Sciatic nerve (tissue), 2 donors: ENCODE results near the gene HOXB3. TPM values are rescaled to one million over a fixed set of nuclear protein-coding genes. Genes with fewer than 3 reads are reported as not detected.

Experiments
- ATAC-seq: fragments of 200-7000 bp; cut with Tn5 transposase; one replicate; pipeline ENCODE4 v1.9.1; 2020; ENCODE audit warnings: mild to moderate bottlenecking, moderate library complexity
- DNase-seq: peaks from one replicate; pipeline ENCODE4 v3.0.0-alpha.2; 2020; ENCODE audit warnings: low spot score
- intact Hi-C: fragments of 100-400 bp; cut with DNase I; formaldehyde crosslinking; loops from one replicate; pipeline ENCODE4 v1.14.2; 2022
- total RNA-seq: library from RNA; stranded (reverse); fragmentation: NEBNext Ultra II Directional; extraction: Animal tissue kit (Norgen Biotek cat#: 25700); gene quantifications from one replicate; pipeline ENCODE4 v1.2.1, GENCODE V29; 2021
- donor health status: DM: no; HTN: no; CAD: no.
- donor health status: DM: no; HTN: no; CAD: no.

Gene HOXB3
- total RNA-seq, 1 donor from 2014 or later = 25.6 TPM

DNA sequence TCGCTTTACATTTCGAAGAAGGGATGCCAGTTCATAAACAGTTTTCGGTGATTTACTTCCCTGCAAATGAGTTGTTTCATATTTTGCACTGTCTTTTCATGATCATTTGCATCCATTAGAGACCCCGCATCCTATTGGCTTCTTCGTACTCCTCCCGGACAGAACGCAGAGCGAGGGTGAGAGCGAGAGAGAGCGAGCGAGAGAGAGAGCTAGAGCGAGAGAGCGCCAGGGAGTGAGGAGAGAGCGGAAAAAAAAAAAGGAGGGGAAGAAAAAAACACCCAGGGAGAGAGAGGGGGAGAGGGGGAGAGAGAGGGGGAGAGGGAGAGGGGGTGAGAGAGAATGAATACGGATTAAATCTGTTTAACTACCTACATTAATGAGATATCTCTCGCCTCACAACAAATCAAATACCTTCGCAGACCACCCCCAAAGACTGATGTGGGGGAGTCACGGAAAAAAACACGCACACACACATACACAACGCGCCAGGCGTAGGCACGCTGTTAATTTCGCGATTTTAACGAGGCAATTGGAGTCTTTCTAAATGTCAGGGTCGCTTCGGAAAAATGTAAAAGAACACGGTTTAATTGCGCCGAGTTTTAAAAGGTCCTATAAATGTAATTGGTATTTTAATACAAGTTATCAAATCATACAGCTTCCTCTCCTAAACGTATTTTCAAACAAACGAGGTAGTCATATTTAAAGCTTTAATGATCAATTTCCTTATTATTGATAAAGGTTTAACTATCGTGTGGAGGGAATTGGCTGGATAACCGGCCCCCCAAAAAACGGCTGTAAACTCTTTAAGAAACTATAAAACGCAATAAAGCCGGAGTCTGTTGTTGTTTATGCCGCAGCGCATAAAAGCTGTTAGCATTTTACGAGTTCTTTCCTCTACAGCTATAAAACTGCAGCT is 25.3 kb upstream of the HOXB3 start, which contains the start of gene HOXB8:
Gene HOXB8 (minus strand): TSS at position 246 of the 916 bp plus-strand sequence. CDS start 588 bp downstream, outside the sequence.
- DNase-seq (no peak), ATAC-seq (no peak)
- intact Hi-C loops = no loop called here

DNA sequence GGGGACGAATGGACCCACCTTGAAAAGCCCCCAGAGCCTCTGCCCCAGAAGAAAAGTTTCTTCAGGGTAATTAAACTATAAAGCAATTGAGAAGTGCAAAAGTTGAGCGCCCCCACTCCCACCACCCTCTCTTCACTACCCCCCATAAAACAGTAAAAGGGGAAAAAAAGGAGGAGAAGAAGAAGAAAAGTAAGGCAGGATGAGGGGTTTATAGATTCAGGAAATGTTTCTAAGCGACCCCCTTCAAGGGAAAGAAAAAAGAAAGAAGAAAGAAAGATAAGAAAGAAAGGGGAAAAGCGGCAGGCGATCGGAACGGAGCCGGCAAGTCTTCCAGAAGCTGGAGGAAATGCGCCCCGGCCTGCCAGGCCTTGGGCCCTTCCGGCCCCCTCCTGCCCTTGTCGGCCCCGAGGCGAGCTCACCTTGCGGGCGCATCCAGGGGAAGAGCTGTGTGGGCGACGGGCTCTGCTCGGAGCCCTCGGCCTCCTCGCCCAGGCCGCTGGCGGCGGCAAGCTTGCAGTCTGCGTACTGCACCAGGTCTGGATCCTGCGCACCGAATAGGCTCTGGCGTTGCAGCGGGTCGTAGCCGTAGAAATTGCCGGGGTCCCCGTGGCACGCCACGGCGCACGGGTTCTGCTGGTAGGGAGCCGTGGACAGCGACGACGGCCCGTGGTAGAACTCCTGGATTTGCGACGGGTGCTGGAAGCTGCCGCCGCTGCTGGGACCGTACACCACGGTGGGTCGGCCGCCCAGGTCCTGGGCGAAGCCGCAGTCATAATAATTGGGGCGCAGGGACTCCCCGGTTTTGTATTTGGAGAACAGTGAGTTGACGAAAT is 24.0 kb upstream of the HOXB3 start:
- ATAC-seq (no peak), DNase-seq (no peak)
- intact Hi-C loops = loop anchor here (2.0 kb wide), 1 partner anchor 63 kb away; no protein-coding TSS in a partner anchor

DNA sequence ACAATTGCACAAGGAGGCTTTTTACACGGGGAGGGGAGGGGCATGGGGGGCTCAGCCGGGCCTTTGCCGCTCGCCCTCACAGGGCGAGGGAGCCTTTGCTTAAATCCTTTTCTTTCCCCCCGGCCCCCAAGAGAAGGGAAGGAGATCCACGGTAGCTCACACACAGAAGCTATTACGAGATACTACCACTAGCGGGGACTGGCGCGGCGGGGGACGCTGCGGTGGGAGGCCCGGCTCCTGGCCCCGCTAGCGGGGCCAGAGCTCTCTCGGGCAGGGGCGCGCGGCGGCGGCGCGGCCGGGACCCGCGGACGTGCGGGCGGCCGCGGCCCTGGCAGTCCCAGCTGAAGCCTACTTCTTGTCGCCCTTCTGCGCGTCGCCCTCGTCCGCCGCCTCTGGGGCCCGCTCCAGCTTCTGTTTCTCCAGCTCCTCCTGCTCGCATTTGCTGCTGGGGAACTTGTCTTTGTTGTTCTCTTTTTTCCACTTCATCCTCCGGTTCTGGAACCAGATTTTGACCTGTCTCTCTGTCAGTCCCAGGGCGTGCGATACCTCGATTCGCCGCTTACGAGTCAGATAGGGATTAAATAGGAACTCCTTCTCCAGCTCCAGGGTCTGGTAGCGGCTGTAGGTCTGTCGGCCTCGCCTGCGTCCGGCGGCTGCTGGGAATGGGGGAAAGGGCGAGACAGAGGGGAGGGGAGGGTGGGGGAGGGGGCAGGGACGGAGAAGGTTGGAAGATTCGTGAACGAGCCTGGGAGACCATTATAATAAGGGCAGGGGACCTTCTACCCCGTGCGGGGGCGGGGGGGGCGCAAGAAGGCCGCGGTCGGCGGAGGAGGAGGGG is 23.0 kb upstream of the HOXB3 start:
- ATAC-seq (no peak), DNase-seq (no peak)
- intact Hi-C loops = loop anchor here (2.0 kb wide), 1 partner anchor 62 kb away; no protein-coding TSS in a partner anchor

DNA sequence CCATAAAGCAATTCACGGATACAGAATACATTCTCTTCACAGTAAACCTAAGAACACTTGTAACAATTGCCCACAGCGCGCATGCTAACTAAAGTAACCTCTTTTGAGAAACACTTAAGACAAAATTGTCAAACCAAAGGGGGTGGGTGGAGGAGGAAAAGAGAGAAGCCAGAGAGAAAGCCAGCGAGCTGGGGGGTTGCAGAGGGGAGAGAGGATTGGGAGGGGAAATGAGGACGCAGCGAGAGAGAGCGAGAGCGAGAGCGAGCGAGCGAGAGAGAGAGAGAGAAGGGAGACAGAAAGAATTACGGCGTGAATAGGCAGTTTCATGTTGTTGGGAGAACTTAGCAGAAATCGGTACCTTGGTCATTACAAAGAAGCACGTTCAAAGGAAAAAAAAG is 22.4 kb upstream of the HOXB3 start:
- DNase-seq (no peak), ATAC-seq (no peak)
- intact Hi-C loops = loop anchor here (2.0 kb wide), 1 partner anchor 62 kb away; no protein-coding TSS in a partner anchor

GRCh38 chr17:48611681-48612455 is 21.8 kb upstream of the HOXB3 start:
- DNase-seq (no peak), ATAC-seq (no peak)
- intact Hi-C loops = loop anchor here (2.0 kb wide), 1 partner anchor 61 kb away; no protein-coding TSS in a partner anchor

GRCh38 chr17:48611213-48611612 is 21.2 kb upstream of the HOXB3 start:
- no peak for DNase-seq
- no peak for ATAC-seq
- intact Hi-C loops = no loop called here

GRCh38 chr17:48610282-48611211 is 20.5 kb upstream of the HOXB3 start, which contains the start of gene HOXB7:
TSS of gene HOXB7 (minus strand) at chr17:48611017. CDS start at chr17:48610918, 99 bp downstream.
- intact Hi-C loops = no loop called here
- ATAC-seq = peak; percentile 60
- peak; percentile 90 for DNase-seq

DNA sequence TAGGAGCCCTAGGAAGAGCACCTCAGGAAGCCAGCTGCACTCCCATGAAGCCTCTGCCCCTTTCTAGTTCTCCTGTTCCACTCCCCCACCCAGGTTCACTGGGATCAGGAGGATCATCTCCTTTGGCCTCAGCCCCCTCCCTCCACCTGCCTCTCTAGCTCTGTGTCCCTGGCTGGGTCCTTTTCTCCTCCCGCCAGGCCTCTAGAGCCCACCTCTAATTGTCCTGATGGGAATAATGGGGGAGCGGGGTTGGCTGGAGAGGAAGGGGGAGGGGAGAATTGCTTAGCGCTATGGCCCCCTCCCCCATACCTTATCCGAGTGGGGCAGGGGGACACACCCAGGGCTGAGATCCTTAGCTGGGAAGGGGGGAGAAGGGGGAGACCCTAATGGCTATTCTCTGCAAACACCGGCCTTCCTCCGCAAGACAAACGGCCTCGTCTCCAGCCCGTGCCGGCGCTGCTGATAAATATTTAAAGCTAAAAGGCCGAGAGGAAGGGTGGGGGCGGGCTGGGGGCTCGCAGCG is 19.8 kb upstream of the HOXB3 start:
- intact Hi-C loops = no loop called here
- no peak for DNase-seq
- no peak for ATAC-seq

DNA sequence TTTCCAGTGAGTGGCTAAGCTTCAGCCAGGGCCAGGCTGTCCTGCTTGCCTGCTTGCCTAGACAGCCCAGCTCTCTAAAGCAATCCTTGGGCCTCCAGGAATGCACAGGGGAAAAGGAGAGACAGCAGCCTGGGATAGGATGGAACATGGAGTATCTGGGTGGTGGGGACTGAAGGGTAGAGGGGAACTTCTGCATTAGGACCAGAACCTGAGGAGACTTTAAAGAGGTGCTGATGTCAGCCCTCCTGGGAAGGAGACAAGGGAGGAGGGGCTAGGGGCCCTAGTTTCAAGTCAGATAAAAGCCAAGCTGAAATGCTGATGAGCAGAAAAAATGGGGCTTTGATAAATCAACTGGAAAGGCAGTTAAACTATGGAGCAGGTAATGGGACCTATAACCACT is 19.0 kb upstream of the HOXB3 start:
- ATAC-seq (no peak), DNase-seq (no peak)
- intact Hi-C loops = no loop called here

DNA sequence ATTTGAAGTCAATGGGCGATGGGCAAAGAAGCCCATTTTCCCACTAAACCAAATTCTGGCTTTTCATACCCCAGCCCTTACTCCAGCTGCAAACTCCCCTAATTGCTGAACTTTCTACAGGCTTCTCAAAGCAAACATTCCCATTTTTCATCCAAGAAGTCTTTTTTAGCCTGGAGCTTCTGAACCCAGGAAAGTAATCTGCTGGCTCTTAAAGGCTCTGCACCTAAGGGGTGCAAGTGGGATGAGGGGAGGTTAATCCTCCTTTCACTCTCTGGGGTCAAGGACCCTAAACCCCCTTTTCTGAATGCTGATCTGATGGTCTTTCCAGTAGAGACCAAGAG is 18.4 kb upstream of the HOXB3 start:
- intact Hi-C loops = no loop called here
- DNase-seq = no peak
- no peak for ATAC-seq

DNA sequence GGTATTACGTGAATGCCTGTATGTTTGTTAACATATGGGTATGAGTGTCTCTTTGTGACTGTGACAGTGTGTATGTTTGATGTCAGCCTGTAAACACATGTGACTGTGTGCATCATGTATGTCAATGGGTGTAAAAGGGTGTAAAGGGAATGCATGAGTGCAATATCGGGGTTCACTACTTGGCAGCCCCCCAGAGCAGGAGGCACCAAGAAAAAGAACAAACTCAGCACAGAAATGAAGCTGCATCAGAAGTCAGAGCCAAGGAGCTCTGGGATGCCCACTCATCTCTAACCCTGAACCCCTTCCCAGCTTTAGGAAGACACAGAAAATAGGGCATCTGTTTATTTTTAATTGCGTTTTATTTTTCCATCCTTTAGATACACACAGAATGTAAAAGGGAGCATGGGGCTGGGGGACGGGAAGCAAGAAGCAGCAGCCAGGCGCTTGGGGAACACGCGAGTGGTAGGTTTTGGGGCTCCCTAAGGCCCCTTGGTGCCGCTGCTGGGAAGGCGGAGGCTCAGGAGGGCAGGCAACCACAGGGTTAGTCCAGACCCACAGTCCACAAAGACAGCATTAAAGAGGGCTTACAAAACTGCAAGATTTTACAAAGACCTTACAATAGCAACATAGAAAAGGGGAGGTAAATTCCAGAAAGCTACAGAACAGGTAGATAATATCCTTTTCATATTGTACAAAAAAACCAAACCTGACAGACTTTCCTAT is 17.0 kb upstream of the HOXB3 start:
- no peak for ATAC-seq
- DNase-seq = no peak
- intact Hi-C loops = no loop called here

DNA sequence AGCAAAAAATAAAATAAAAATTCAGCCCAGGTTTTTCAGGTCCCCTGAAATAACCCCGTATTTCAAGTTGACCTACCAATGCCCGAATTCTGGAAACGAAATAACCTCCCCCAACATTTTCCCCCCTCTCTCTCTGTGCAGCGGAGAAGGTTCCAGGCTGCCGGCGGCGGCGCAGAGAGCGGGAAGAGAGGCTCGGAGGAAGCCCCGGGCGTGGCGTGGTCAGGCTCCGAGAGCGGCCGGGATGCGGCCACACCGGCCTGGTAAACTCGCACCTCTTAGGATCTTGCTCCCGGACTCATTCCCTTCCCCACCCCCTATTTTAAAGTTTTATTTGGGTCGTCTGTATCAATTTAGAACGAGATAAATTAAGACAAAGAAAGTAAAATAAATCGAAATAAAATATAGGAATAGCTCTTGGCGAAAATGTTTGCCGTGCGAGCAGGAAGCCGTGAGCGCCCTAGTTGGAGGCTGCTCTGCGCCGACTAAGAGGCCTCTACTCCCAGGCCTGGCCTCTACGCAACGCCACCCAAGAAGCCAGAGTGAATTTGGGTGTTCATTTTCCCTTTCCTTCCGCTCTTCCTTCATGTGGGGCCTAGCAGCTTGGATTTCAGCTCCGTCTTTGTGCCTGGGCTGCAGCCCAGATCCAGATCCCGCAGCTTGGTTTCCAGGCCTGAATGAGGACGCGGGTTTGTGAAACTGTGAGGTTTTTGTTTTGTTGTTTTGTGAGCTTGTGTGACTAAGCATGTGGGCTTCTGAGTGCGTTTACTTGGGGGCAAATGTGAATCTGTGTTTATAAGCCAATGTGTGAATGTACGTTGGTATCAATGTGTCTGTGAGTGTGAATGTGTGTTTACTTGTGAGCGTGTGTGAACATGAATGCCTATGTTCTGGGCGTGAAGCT is 16.2 kb upstream of the HOXB3 start:
- no peak for ATAC-seq
- DNase-seq = no peak
- intact Hi-C loops = no loop called here

DNA sequence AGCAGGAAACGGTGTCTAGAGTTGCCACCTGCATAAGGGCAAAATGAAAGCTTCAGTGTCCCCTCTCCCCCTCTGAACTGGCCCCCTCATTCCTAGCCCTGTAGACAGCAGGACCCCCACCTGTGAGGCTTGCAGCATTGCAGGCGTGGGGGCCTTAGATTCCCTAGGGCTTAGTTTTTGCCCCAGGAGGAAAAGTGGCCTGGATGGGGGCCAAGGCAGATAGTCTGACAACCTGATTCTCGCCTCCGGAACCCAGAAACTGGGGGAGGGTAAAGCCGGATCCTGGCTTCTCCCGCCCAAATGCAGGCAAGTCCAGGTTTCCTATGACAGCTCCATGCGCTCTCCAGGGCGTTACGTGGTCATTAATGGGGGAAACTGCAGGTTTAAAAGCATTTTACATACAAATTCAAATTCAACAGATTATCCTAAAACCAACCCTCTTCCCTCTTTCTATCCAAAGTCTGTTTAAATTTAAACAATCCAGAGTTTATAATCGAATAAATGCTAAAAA is 15.4 kb upstream of the HOXB3 start:
- intact Hi-C loops = no loop called here
- DNase-seq = no peak
- no peak for ATAC-seq

DNA sequence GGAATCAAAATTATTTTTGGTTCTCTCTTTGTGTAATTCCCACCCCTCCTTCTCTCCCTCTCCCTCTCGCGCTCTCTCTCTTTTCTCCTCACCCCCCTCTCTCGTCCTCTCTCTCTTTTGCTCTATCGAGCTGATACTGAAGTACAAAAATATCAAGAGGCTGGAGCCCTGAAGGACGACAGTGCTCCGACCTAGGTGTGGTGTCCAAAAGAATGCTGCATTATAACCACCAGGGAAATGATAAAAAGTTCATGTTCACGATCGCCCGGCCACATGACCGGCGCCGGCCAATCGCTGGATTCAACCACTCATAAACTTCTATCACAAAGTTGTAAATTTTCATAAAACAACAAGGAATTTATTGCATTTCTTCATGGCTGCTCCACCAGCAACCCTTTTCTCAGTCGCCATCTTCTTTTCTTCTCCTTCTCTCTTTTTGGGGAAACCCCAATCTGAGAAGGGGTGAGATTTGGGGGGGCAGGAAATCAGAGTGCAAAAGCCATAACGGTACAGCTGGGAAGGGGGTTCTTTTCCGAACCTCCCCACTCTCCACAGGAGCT is 14.8 kb upstream of the HOXB3 start, which contains the start of gene HOXB6:
Gene HOXB6 (minus strand): TSS at position 217 of the 560 bp plus-strand sequence. CDS start 6,836 bp downstream, outside the sequence.
- ATAC-seq = no peak
- intact Hi-C loops = no loop called here
- DNase-seq = no peak
